Type B pancreatic cell (in vitro differentiated cells): Measurements from ENCODE around the gene FAM3A. TPM values are rescaled to one million over a fixed set of nuclear protein-coding genes. Genes with fewer than 3 reads are reported as not detected.

ENCODE experiments used
- DNase-seq: peaks from one replicate; pipeline ENCODE4 v3.0.0; 2021; ENCODE audit warnings: mixed read lengths; ENCODE audit not compliant: unreplicated experiment; ENCODE audit errors: extremely low spot score
- H3K27ac Mint-ChIP-seq: 2 replicates; pipeline ENCODE4 v1.8.0; 2021; ENCODE audit warnings: mild to moderate bottlenecking, mixed read lengths
- H3K27me3 Mint-ChIP-seq: 2 replicates; pipeline ENCODE4 v1.8.0; 2021; ENCODE audit warnings: mixed read lengths
- H3K36me3 Mint-ChIP-seq: 2 replicates; pipeline ENCODE4 v1.8.0; 2021; ENCODE audit warnings: mixed read lengths
- H3K4me1 Mint-ChIP-seq: one replicate; pipeline ENCODE4 v1.8.0; 2021; ENCODE audit warnings: mixed read lengths; ENCODE audit not compliant: unreplicated experiment
- H3K4me3 Mint-ChIP-seq: 2 replicates; pipeline ENCODE4 v1.8.0; 2021; ENCODE audit warnings: mild to moderate bottlenecking, mixed read lengths
- H3K9me3 Mint-ChIP-seq: 2 replicates; pipeline ENCODE4 v1.8.0; 2021; ENCODE audit warnings: mixed read lengths
- total RNA-seq: library from RNA; stranded (reverse); gene quantifications from 2 replicates; pipeline ENCODE4 v1.2.1, GENCODE V29; 2021; ENCODE audit warnings: low replicate concordance
- TF ChIP-seq, protein P1 (sequence below): fragments of 200-600 bp; sonication (generic); conservative IDR thresholded peaks from 2 replicates; pipeline ENCODE4 v1.5.0; 2021; ENCODE audit warnings: antibody characterized with exemption, mild to moderate bottlenecking

The FAM3A gene
- total RNA-seq, 1 donor from 2014 or later = 34.1 TPM

GRCh38 chrX:154469880-154470279 is 46.2 kb downstream of the FAM3A start:
- Mint-ChIP-seq H3K27me3 (no peaks in the 10 kb centered on the region), H3K9me3 (no peaks in the 10 kb centered on the region), H3K36me3 (no peaks in the 10 kb centered on the region), H3K4me3 (no peak overlapping the region), H3K27ac (no peak overlapping the region), H3K4me1 (no peaks in the 10 kb centered on the region)
- TF ChIP-seq, protein P1, sequence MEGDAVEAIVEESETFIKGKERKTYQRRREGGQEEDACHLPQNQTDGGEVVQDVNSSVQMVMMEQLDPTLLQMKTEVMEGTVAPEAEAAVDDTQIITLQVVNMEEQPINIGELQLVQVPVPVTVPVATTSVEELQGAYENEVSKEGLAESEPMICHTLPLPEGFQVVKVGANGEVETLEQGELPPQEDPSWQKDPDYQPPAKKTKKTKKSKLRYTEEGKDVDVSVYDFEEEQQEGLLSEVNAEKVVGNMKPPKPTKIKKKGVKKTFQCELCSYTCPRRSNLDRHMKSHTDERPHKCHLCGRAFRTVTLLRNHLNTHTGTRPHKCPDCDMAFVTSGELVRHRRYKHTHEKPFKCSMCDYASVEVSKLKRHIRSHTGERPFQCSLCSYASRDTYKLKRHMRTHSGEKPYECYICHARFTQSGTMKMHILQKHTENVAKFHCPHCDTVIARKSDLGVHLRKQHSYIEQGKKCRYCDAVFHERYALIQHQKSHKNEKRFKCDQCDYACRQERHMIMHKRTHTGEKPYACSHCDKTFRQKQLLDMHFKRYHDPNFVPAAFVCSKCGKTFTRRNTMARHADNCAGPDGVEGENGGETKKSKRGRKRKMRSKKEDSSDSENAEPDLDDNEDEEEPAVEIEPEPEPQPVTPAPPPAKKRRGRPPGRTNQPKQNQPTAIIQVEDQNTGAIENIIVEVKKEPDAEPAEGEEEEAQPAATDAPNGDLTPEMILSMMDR = no peak
- DNase-seq = no peak

- Mint-ChIP-seq H3K4me3 (no peak overlapping the region), H3K27me3 (no peaks in the 10 kb centered on the region), H3K36me3 (no peaks in the 10 kb centered on the region), H3K27ac (no peak overlapping the region), H3K4me1 (no peaks in the 10 kb centered on the region), H3K9me3 (no peaks in the 10 kb centered on the region)
- no peak for DNase-seq
- TF ChIP-seq, protein P1 = no peak
Observed at GRCh38 chrX:154469114-154469513, 46.9 kb downstream of the FAM3A start.

DNA sequence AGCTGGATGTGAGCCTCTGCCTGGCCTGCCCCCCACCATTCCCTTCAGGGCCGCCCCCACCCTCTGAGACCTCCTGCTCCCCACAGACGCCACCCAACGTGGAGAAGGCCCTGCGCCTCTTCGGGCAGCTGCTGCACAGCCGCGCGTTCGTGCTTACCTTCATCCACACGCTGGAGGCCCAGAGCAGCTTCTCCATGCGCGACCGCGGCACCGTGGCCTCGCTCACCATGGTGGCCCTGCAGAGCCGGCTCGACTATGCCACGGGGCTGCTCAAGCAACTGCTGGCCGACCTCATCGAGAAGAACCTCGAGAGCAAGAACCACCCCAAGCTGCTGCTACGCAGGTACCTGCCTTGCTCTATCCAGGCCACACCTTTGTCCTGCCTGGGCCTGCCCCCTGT is 47.8 kb downstream of the FAM3A start:
- H3K27ac Mint-ChIP-seq = no peak overlapping the region
- H3K9me3 Mint-ChIP-seq = no peaks in the 10 kb centered on the region
- no peak overlapping the region for H3K4me3 Mint-ChIP-seq
- TF ChIP-seq, protein P1 = no peak
- H3K36me3 Mint-ChIP-seq = no peaks in the 10 kb centered on the region
- H3K27me3 Mint-ChIP-seq = no peaks in the 10 kb centered on the region
- H3K4me1 Mint-ChIP-seq = no peaks in the 10 kb centered on the region
- no peak for DNase-seq

- H3K27me3 Mint-ChIP-seq = no peaks in the 10 kb centered on the region
- H3K4me3 Mint-ChIP-seq = no peak overlapping the region
Observed at GRCh38 chrX:154467556-154467955, 48.5 kb downstream of the FAM3A start.

GRCh38 chrX:154466907-154467306 is 49.1 kb downstream of the FAM3A start:
- Mint-ChIP-seq H3K4me3 (no peak overlapping the region), H3K4me1 (no peaks in the 10 kb centered on the region), H3K36me3 (no peaks in the 10 kb centered on the region), H3K27ac (no peak overlapping the region), H3K27me3 (no peaks in the 10 kb centered on the region), H3K9me3 (no peaks in the 10 kb centered on the region)
- DNase-seq = no peak
- TF ChIP-seq, protein P1 = no peak

More at GRCh38 chrX:154467556-154467955, 48.5 kb downstream of the FAM3A start:
- no peaks in the 10 kb centered on the region for H3K4me1 Mint-ChIP-seq
- H3K36me3 Mint-ChIP-seq = no peaks in the 10 kb centered on the region
- TF ChIP-seq, protein P1 = no peak
- H3K27ac Mint-ChIP-seq = no peak overlapping the region
- no peaks in the 10 kb centered on the region for H3K9me3 Mint-ChIP-seq
- DNase-seq = no peak

- Mint-ChIP-seq H3K27ac (no peak overlapping the region), H3K4me3 (no peak overlapping the region), H3K9me3 (no peaks in the 10 kb centered on the region), H3K36me3 (no peaks in the 10 kb centered on the region), H3K4me1 (no peaks in the 10 kb centered on the region), H3K27me3 (no peaks in the 10 kb centered on the region)
- TF ChIP-seq, protein P1 = no peak
- no peak for DNase-seq
Observed at GRCh38 chrX:154466036-154466435, 50.0 kb downstream of the FAM3A start.
